Nephron progenitor cell (in vitro differentiated cells): ENCODE data around the gene DNAH2.
A peak's percentile ranks its signal among the peaks of the same experiment; 100 is the strongest.

Experiments
- DNase-seq: peaks from one replicate; pipeline ENCODE4 v3.0.0; 2021
- H3K27ac Mint-ChIP-seq: 2 replicates; pipeline ENCODE4 v1.8.0; 2021; ENCODE audit warnings: mild to moderate bottlenecking, moderate library complexity, mixed read lengths
- H3K27me3 Mint-ChIP-seq: 2 replicates; pipeline ENCODE4 v1.8.0; 2021; ENCODE audit warnings: mild to moderate bottlenecking, low read depth, mixed read lengths; ENCODE audit not compliant: poor library complexity
- H3K36me3 Mint-ChIP-seq: 2 replicates; pipeline ENCODE4 v1.8.0; 2021; ENCODE audit warnings: low read depth, mixed read lengths
- H3K4me1 Mint-ChIP-seq: 2 replicates; pipeline ENCODE4 v1.8.0; 2021; ENCODE audit warnings: mixed read lengths
- H3K4me3 Mint-ChIP-seq: 2 replicates; pipeline ENCODE4 v1.8.0; 2021; ENCODE audit warnings: mild to moderate bottlenecking, moderate library complexity, mixed read lengths
- H3K9me3 Mint-ChIP-seq: 2 replicates; pipeline ENCODE4 v1.8.0; 2021; ENCODE audit warnings: mild to moderate bottlenecking, moderate library complexity, mixed read lengths
- CTCF ChIP-seq: fragments of 200-600 bp; sonication (generic); IDR thresholded peaks from 2 replicates; pipeline ENCODE4 v1.5.0; 2021; ENCODE audit warnings: antibody characterized with exemption

DNAH2 gene

DNA sequence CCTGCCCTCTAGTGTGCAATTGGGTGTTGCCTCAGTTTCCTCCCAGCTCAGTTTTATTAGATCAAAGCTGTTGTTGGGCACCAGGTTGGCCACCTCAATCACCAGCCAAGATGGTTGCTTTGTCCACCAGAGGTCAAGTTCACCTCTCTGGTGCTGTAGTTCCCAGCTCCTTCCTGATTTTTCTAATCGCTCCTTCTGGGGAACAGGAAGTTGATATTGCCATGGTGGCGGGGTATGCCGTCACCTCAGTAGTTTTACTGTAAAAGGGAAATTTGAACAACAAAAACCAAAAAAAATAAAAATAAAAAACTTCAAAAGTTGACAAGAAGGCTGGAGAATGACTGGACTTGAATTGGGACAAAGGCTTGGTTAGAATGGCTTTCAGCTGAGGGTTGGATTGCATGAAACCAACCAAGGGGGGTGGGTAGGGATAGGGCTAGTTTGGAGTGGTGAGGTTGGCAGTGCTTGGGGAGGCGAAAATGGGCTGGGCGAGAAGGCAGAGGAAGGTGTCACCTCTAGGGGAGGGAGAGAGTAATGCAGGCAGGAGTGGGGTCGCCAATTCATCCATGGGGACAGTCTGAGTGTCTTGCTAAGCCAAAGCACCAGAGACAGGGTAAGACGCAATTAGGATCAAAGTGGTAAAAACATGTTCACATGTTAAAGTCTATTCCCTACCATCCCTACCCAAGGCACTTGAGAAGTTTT is 6.3 kb upstream of the DNAH2 start:
- no peak overlapping the region for H3K4me3 Mint-ChIP-seq
- no peak for DNase-seq
- H3K27ac Mint-ChIP-seq: no peak overlapping the region
- peaks cover 64% of the 10 kb centered on the region for H3K4me1 Mint-ChIP-seq
- no peaks in the 10 kb centered on the region for H3K9me3 Mint-ChIP-seq
- TF ChIP-seq CTCF: peak; percentile 37
- H3K36me3 Mint-ChIP-seq: peaks cover 15% of the 10 kb centered on the region
- H3K27me3 Mint-ChIP-seq: peaks cover 44% of the 10 kb centered on the region

GRCh38 chr17:7712111-7712771 is 5.3 kb upstream of the DNAH2 start:
- no peak overlapping the region for H3K4me3 Mint-ChIP-seq
- no peak for TF ChIP-seq CTCF
- peak; percentile 43 for DNase-seq
- H3K9me3 Mint-ChIP-seq: no peaks in the 10 kb centered on the region
- peaks cover 15% of the 10 kb centered on the region for H3K36me3 Mint-ChIP-seq
- H3K27me3 Mint-ChIP-seq: peaks cover 39% of the 10 kb centered on the region
- H3K4me1 Mint-ChIP-seq: peaks cover 61% of the 10 kb centered on the region
- no peak overlapping the region for H3K27ac Mint-ChIP-seq

DNA sequence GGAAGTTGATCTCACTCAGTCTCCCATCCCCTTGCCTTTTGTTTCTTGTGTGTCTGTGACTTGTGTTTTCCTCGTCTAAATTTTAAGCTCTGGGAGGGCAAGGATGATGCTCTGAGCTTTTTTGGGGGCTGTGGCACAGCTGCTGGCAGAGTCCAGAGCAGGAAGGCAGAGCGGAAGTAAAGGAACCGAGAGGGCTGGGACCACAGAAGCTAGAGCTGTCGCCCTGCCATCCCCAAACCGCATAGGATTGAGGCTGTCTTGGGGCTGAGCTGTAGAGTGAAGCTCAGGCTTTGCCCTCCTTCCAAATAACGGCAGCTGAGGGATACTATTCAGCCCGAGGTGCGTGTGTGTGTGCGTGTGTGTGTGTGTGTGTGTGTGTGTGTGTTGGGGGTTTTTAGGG is 3.8 kb upstream of the DNAH2 start:
- DNase-seq: no peak
- no peak overlapping the region for H3K27ac Mint-ChIP-seq

DNA sequence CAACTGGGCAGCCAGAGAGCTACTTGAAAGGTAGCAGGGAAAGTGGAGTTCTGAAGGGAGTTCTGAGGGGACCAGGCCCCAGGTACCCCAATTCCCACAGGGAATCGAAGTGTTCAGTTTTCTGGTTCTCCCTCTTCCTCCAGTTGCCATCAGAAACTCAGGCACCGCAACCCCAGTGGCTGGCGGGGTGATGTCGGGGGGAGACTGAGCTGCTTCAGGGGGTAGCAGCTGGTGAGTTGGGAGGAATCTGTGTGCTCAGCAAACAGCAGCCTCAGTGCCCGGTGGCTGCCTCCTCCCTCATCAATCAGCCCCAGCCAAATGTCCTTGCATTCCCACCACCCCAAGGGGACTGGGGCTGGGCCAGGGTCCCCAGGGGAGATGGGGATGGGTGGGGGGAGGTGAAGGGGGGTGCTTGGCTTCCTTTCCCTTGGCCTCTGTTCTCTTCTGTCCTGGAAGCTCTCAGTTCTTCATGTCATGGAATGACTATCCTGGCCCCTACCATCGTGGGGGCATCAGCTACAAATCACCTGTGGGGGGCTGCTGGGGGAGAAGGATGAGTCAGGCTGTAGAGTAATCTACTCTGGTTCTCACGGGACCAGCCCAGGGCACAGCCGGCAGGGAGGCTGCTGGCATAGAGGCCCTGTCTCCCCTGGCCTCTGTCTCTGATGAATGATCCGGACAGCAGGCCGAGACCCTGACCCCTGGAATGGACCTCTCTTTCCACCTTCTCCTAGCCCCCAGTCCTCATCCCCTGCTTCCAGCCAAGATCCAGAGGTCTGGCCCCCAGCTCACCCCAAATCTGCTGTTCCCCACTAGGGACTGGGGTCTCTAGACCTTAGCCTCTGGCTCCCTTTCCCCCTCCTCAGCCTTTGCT is 2.6 kb upstream of the DNAH2 start:
- peaks cover 14% of the 10 kb centered on the region for H3K36me3 Mint-ChIP-seq
- H3K9me3 Mint-ChIP-seq: no peaks in the 10 kb centered on the region
- TF ChIP-seq CTCF: no peak
- H3K4me1 Mint-ChIP-seq: peaks cover 78% of the 10 kb centered on the region
- peak overlapping the region; percentile 44 for H3K4me3 Mint-ChIP-seq
- H3K27ac Mint-ChIP-seq: no peak overlapping the region
- peaks cover 56% of the 10 kb centered on the region for H3K27me3 Mint-ChIP-seq
- DNase-seq: no peak

More for the DNA sequence above, 3.8 kb upstream of the DNAH2 start:
- Mint-ChIP-seq H3K36me3 (peaks cover 15% of the 10 kb centered on the region), H3K4me3 (no peak overlapping the region), H3K9me3 (no peaks in the 10 kb centered on the region), H3K4me1 (peaks cover 74% of the 10 kb centered on the region), H3K27me3 (peaks cover 44% of the 10 kb centered on the region)
- no peak for TF ChIP-seq CTCF

GRCh38 chr17:7715936-7716886 is 1.3 kb upstream of the DNAH2 start:
- no peak for TF ChIP-seq CTCF
- H3K4me3 Mint-ChIP-seq: peak overlapping the region; percentile 86
- DNase-seq: no peak
- peaks cover 76% of the 10 kb centered on the region for H3K4me1 Mint-ChIP-seq
- peaks cover 58% of the 10 kb centered on the region for H3K27me3 Mint-ChIP-seq
- H3K36me3 Mint-ChIP-seq: peaks cover 2% of the 10 kb centered on the region
- H3K9me3 Mint-ChIP-seq: no peaks in the 10 kb centered on the region
- no peak overlapping the region for H3K27ac Mint-ChIP-seq
